Measurements from ENCODE around the gene IGFLR1.

GRCh38 chr19:35775046-35775297, 32.7 kb upstream of the IGFLR1 start:
- TF ChIP-seq U2AF2 (optimal IDR thresholded peaks at IDR 0.05; ENCODE audit: low read depth, low read length) (no peak), MLX (CRISPR knock-in tag; conservative IDR thresholded peaks at IDR 0.05) (no peak), NCOA2 (IDR thresholded peaks at IDR 0.05; ENCODE audit: partially characterized antibody in 2 of 2) (no peak)
